Hepatocyte (in vitro differentiated cells): ENCODE measurements around the gene PLXNB2.

Experiments used
- CTCF ChIP-seq: fragments of 200-600 bp; sonication (generic); IDR thresholded peaks from 2 replicates; pipeline ENCODE4 v1.5.1; 2016; ENCODE audit warnings: antibody characterized with exemption, mild to moderate bottlenecking; ENCODE audit not compliant: poor library complexity
- EZH2 ChIP-seq: fragments of 200-600 bp; sonication (generic); IDR thresholded peaks from 2 replicates; pipeline ENCODE4 v1.6.1; 2016; ENCODE audit warnings: antibody characterized with exemption, mild to moderate bottlenecking, borderline replicate concordance
- EZH2phosphoT487 ChIP-seq: fragments of 200-600 bp; sonication (generic); IDR thresholded peaks from one replicate; pipeline ENCODE4 v1.6.1; 2018; ENCODE audit warnings: antibody characterized with exemption, mild to moderate bottlenecking, low read depth, moderate library complexity; ENCODE audit not compliant: unreplicated experiment, severe bottlenecking

GRCh38 chr22:50302564-50302963 lies 4.9 kb downstream of the PLXNB2 start:
- TF ChIP-seq EZH2 (no peak), CTCF (no peak), EZH2phosphoT487 (no peak)
